Measurements from ENCODE around the gene CAPSL. TPM values are rescaled to one million over a fixed set of nuclear protein-coding genes. Genes with fewer than 3 reads are reported as not detected.
"Not testable (repeated sequence)": the region's sequence is repeated elsewhere in the genome, so short reads cannot be mapped to it uniquely, and the experiment has no call there.

CAPSL gene
- total RNA-seq, 2 donors from 2014 or later = 1.1 to 3.5 TPM

DNA sequence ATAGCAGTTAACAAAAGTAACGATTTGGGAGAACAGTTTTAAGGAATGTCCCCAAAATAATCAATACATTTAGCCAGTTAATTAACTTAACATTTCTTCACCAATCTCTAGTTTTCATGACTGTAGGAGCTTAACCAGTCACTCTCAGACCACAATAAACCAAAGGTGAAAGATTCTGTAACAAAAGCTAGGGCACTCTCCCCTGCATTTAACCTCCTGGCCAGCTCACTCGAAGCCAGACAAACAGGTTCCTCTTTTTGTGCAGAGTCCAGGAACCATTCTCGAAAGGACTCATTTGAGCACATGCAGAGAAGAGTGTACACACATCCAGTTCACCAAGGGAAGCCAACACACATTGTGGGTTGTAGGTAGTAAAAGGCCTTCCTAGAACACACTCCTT is 75.3 kb downstream of the CAPSL start:
- Mint-ChIP-seq H3K27ac (peak overlapping the region; percentile 93 to 94), H3K9me3 (peaks cover 0 to 4% of the 10 kb centered on the region in 2 donors), H3K36me3 (peaks cover 89 to 93% of the 10 kb centered on the region in 2 donors)
- ATAC-seq (peak; percentile 73 to 74), DNase-seq (ENCODE audit: low spot score in 2 of 2) (peak in 1 of 2 donors; percentile 26)

DNA sequence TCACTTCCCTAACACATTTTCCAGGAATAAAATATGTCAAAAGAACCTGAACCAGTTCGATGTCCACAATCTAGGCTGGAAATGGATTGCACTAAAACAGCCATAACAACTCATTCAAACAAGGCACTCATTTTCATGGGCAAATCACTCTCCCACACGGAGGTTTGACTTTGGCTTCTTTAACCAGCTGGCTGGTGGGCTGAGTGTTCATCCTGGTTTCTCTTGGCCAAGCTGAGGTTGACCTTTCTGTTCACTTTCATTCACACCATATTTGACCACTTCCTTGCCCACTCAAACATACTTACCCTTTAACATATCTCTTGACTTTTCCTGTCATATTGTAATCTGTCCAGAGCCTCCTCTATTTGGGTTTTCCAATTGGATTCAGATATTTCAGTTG is 76.3 kb downstream of the CAPSL start:
- ATAC-seq (peak in 1 of 2 donors; percentile 47), DNase-seq (ENCODE audit: low spot score in 2 of 2) (no peak)
- peak overlapping the region; percentile 93 to 94 for H3K27ac Mint-ChIP-seq
- H3K9me3 Mint-ChIP-seq = peaks cover 0 to 4% of the 10 kb centered on the region in 2 donors
- H3K36me3 Mint-ChIP-seq = peaks cover 87 to 93% of the 10 kb centered on the region in 2 donors

DNA sequence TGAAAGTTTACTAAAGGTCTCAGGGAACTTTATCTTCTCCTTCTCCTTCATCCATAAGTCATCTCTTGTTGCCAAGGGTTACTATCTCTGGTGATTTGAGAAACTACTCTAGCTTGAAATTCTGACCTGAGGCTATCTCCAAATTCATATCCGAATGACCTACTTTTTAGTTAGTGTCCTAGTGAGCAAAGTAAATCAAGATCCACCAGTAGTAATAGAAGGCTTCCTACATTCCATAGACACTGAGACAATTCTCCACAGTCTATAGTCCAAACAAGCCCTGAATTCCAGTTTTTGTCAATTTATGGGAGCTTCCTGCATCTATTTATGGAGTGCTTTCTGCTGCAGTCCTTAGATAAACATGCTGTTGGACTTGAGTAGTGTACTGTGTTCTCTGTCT is 76.7 kb downstream of the CAPSL start:
- Mint-ChIP-seq H3K36me3 (peaks cover 88 to 92% of the 10 kb centered on the region in 2 donors), H3K9me3 (peaks cover 0 to 4% of the 10 kb centered on the region in 2 donors), H3K27ac (peak overlapping the region; percentile 93 to 94)
- ATAC-seq (no peak), DNase-seq (ENCODE audit: low spot score in 2 of 2) (no peak)

DNA sequence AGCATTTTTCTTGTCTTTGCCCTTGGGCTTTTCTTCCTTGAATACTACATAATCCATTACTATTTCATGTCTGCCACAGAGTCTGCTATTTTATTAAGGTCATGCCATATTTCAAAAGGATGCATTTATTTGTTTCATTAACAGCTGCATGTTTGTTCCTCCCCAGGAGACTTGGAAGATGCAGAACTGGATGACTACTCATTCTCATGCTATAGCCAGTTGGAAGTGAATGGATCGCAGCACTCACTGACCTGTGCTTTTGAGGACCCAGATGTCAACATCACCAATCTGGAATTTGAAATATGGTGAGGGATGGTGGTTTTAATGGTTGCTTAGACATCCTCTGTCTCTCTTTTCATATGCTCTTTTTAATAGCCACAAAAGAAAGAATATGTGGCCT is 77.7 kb downstream of the CAPSL start:
- ATAC-seq (no peak), DNase-seq (ENCODE audit: low spot score in 2 of 2) (no peak)
- peak overlapping the region; percentile 93 to 94 for H3K27ac Mint-ChIP-seq
- H3K36me3 Mint-ChIP-seq = peaks cover 81 to 90% of the 10 kb centered on the region in 2 donors
- peaks cover 0 to 4% of the 10 kb centered on the region in 2 donors for H3K9me3 Mint-ChIP-seq

DNA sequence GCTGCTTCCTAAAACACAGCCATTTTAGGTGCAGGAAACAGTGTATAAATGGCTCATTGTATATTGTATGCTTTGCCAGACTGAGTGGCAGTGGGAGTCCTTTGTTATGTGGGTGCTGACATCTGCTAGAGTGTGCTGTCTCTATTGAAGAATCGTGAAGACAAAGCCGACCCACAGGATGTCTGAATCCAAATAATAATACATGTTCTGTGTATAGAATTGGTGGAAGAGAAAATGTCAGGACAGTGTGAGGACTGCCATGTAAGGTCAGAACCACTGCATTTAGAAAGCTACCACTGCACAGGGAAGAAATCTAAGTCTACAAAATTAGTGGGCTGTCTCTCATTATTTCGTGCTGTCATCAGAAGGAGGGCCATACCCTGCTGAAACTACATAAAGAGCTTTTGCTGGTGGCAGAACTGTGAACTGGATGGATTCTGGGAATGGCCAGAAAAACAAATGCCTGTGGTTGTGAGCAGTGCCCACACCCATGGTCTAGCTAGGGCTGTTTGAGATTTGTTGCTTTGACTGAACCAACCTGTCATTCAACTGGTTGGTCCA is 79.2 kb downstream of the CAPSL start:
- H3K27ac Mint-ChIP-seq = peak overlapping the region; percentile 93 to 94

GRCh38 chr5:35857606-35858205 is 80.7 kb downstream of the CAPSL start:
- Mint-ChIP-seq H3K9me3 (no peaks in the 10 kb centered on the region), H3K27ac (peak overlapping the region; percentile 93 to 99), H3K36me3 (peaks cover 84 to 90% of the 10 kb centered on the region in 2 donors)
- ATAC-seq = peak in 1 of 2 donors; percentile 13
- no peak for DNase-seq (ENCODE audit: low spot score in 2 of 2)

More for the DNA sequence above, 79.2 kb downstream of the CAPSL start:
- Mint-ChIP-seq H3K9me3 (no peaks in the 10 kb centered on the region), H3K36me3 (peaks cover 81 to 90% of the 10 kb centered on the region in 2 donors)
- no peak for DNase-seq (ENCODE audit: low spot score in 2 of 2)
- peak in 1 of 2 donors; percentile 2 for ATAC-seq

DNA sequence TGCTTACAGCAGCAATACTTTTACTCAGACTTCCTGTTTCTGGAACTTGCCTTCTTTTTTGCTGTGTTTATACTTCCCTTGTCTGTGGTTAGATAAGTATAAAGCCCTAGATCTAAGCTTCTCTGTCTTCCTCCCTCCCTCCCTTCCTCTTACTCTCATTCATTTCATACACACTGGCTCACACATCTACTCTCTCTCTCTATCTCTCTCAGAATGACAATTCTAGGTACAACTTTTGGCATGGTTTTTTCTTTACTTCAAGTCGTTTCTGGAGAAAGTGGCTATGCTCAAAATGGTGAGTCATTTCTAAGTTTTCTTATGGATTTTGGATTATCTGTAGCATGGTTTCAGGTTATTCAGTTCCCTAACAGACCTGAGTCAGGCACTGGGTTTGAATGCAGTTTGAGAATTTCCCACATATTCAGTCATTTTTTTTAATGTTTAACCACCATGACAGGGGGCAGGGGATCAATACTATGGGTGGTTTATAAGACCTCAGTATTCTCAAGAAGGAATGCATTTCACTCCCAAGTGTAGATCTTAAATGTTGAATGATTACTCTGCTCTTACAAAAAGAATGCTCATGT is 81.6 kb downstream of the CAPSL start, which contains the start of gene IL7R:
IL7R (plus strand) TSS at position 127 of the 587 bp plus-strand sequence; CDS start at position 214, 87 bp downstream.
- Mint-ChIP-seq H3K27ac (peak within 1 kb of the TSS; percentile 93 to 99), H3K9me3 (no peaks in the 10 kb centered on the region), H3K36me3 (peaks cover 83 to 88% of the 10 kb centered on the region in 2 donors)
- DNase-seq (ENCODE audit: low spot score in 2 of 2) (no peak), ATAC-seq (peak; percentile 65 to 73)

DNA sequence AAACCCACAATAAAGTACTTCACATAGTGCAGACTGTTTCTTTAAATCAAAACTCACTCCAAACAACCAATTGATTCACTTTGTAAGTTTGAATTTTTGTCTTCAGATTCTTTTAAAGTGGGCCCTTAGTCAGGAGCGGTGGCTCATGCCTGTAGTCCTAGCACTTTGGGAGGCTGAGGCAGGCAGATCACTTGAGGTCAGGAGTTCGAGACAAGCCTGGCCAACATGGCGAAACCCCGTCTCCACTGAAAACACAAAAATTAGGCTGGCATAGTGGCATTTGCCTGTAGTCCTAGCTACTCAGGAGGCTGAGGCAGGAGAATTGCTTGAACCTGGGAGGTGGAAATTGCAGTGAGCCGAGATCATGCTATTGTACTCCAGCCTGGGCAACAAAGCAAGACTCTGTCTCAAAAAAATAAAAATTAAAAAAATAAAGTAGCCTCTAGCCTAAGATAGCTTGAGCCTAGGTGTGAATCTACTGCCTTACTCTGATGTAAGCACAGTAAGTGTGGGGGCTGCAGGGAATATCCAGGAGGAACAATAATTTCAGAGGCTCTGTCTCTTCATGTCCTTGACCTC is 82.1 kb downstream of the CAPSL start:
- Mint-ChIP-seq H3K36me3 (peaks cover 77 to 83% of the 10 kb centered on the region in 2 donors), H3K27ac (peak overlapping the region; percentile 93 to 99)
- DNase-seq (ENCODE audit: low spot score in 2 of 2); ATAC-seq; H3K9me3 Mint-ChIP-seq: not testable (repeated sequence)

- H3K36me3 Mint-ChIP-seq = peaks cover 66 to 81% of the 10 kb centered on the region in 2 donors
- H3K27ac Mint-ChIP-seq = peak overlapping the region; percentile 93 to 99
- no peaks in the 10 kb centered on the region for H3K9me3 Mint-ChIP-seq
- DNase-seq (ENCODE audit: low spot score in 2 of 2) = no peak
- no peak for ATAC-seq
These were observed 83.2 kb downstream of the CAPSL start for GRCh38 chr5:35855187-35855586.

Other genes starting within 250 kb of the CAPSL start
- 100 to 1,000 TPM; 309 to 314 TPM for gene IL7R, start 81.7 kb downstream of the CAPSL start, total RNA-seq
- gene UGT3A1, start 52.8 kb upstream of the CAPSL start, total RNA-seq = not detected
- under 1 TPM; 0.27 to 0.41 TPM for gene UGT3A2, start 128.3 kb upstream of the CAPSL start, total RNA-seq
- gene LMBRD2, start 213.3 kb upstream of the CAPSL start, total RNA-seq = 10 to 100 TPM in 1 of 2 donors, 1 to 10 TPM in 1; 6.7 to 12.9 TPM
- 10 to 100 TPM; 48.1 to 50.3 TPM for gene SKP2, start 213.5 kb upstream of the CAPSL start, total RNA-seq